Stimulated activated naive CD8-positive, alpha-beta T cell treated with anti-CD3 and anti-CD28 coated beads, Interleukin-15, amount 100 ng/mL, for 72 hours (primary cell): ENCODE measurements around the gene ACAA2.

Experiments
- ATAC-seq: fragments of 150-1000 bp; cut with Tn5 transposase; 2 replicates; pipeline ENCODE4 v1.10.0; 2021; ENCODE audit warnings: mild to moderate bottlenecking, moderate library complexity
- DNase-seq, 2 donors: peaks; one replicate each; pipeline ENCODE4 v3.0.0; 2021 to 2022
- H3K27ac Mint-ChIP-seq, 2 donors: one replicate each; pipeline ENCODE4 v1.8.0; 2022; ENCODE audit warnings: mild to moderate bottlenecking in 2 of 2, mixed read lengths in 2 of 2, moderate library complexity in 2 of 2
- H3K27me3 Mint-ChIP-seq: one replicate; pipeline ENCODE4 v1.8.0; 2022; ENCODE audit warnings: mixed read lengths
- H3K4me1 Mint-ChIP-seq: one replicate; pipeline ENCODE4 v1.8.0; 2022; ENCODE audit warnings: mild to moderate bottlenecking, mixed read lengths
- H3K4me3 Mint-ChIP-seq, 2 donors: one replicate each; pipeline ENCODE4 v1.8.0; 2022; ENCODE audit warnings: mild to moderate bottlenecking in 2 of 2, mixed read lengths in 2 of 2, moderate library complexity in 1 of 2
- H3K9me3 Mint-ChIP-seq, 2 donors: one replicate each; pipeline ENCODE4 v1.8.0; 2022; ENCODE audit warnings: mixed read lengths in 2 of 2

The ACAA2 gene

GRCh38 chr18:49752095-49752457, 61.3 kb downstream of the ACAA2 start:
- H3K4me1 Mint-ChIP-seq: peaks cover 11% of the 10 kb centered on the region

GRCh38 chr18:49751427-49752094, 61.8 kb downstream of the ACAA2 start:
- Mint-ChIP-seq H3K4me1 (peaks cover 11% of the 10 kb centered on the region), H3K27ac (peak overlapping the region in 1 of 2 donors; percentile 1), H3K9me3 (no peaks in the 10 kb centered on the region), H3K27me3 (no peaks in the 10 kb centered on the region), H3K4me3 (no peak overlapping the region)
- DNase-seq (no peak), ATAC-seq (peak; percentile 23)

More at GRCh38 chr18:49752095-49752457, 61.3 kb downstream of the ACAA2 start:
- H3K27ac Mint-ChIP-seq: no peak overlapping the region
- DNase-seq (no peak), ATAC-seq (no peak)
- H3K9me3 Mint-ChIP-seq: no peaks in the 10 kb centered on the region
- H3K4me3 Mint-ChIP-seq: no peak overlapping the region
- H3K27me3 Mint-ChIP-seq: no peaks in the 10 kb centered on the region

DNA sequence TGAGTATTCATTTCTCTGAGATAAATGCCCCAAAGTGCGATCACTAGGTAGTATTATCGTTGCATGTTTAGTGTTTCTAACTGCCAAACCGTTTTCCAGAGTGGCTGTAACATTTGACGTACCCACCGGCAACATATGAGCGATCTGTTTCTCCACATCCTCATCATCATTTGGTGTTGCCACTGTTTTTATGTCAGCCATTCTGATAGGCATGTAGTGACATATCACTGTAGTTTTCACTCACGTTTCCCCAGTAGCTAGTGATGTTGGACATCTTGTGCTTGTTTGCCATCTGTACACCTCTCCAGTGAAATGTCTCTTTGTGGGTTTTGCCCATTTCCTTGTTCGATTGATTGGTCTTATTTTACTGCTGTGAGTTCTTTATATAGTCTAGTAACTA, 63.8 kb downstream of the ACAA2 start:
- no peak overlapping the region for H3K27ac Mint-ChIP-seq

DNA sequence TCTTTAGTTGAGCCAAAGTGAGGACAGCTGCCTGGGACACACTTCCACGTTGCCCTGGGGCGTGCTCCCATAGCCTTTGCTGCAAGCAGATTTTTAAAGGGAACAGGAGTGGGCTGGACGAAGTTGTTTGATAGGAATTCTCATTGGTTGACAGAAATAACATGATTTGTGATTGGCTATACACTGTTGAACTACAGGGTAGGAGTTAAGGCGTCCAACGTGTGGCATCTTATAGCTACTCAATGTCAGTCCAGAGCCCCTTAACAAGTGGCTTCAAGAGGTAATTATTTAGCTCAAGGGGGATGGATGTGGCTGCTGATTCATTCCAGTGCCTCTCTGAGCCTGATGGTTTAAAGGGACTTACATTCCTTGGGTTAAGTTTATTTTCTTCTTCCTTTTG, 65.5 kb downstream of the ACAA2 start:
- Mint-ChIP-seq H3K4me1 (peaks cover 15% of the 10 kb centered on the region), H3K9me3 (no peaks in the 10 kb centered on the region), H3K4me3 (no peak overlapping the region), H3K27me3 (no peaks in the 10 kb centered on the region), H3K27ac (no peak overlapping the region)
- no peak for DNase-seq
- ATAC-seq: no peak

More for the DNA sequence above, 63.8 kb downstream of the ACAA2 start:
- Mint-ChIP-seq H3K4me3 (no peak overlapping the region), H3K4me1 (peaks cover 15% of the 10 kb centered on the region), H3K9me3 (no peaks in the 10 kb centered on the region), H3K27me3 (no peaks in the 10 kb centered on the region)
- DNase-seq (no peak), ATAC-seq (no peak)

GRCh38 chr18:49745045-49746014, 68.0 kb downstream of the ACAA2 start:
- H3K9me3 Mint-ChIP-seq: no peaks in the 10 kb centered on the region
- H3K4me3 Mint-ChIP-seq: no peak overlapping the region
- no peak for ATAC-seq
- DNase-seq: no peak
- H3K4me1 Mint-ChIP-seq: peaks cover 5% of the 10 kb centered on the region
- H3K27ac Mint-ChIP-seq: no peak overlapping the region
- H3K27me3 Mint-ChIP-seq: no peaks in the 10 kb centered on the region

- no peaks in the 10 kb centered on the region for H3K27me3 Mint-ChIP-seq
- H3K4me1 Mint-ChIP-seq: peaks cover 5% of the 10 kb centered on the region
- no peak for ATAC-seq
- peak overlapping the region in 1 of 2 donors; percentile 75 for H3K27ac Mint-ChIP-seq
- H3K9me3 Mint-ChIP-seq: no peaks in the 10 kb centered on the region
- no peak for DNase-seq
- H3K4me3 Mint-ChIP-seq: no peak overlapping the region
Observed at GRCh38 chr18:49744376-49745008, 68.8 kb downstream of the ACAA2 start.

- Mint-ChIP-seq H3K27ac (peak overlapping the region in 1 of 2 donors; percentile 7), H3K4me3 (no peak overlapping the region), H3K9me3 (no peaks in the 10 kb centered on the region), H3K27me3 (no peaks in the 10 kb centered on the region), H3K4me1 (peaks cover 5% of the 10 kb centered on the region)
- DNase-seq (no peak), ATAC-seq (no peak)
Observed at GRCh38 chr18:49743117-49743567, 70.2 kb downstream of the ACAA2 start.

- no peak overlapping the region for H3K27ac Mint-ChIP-seq
- DNase-seq (no peak), ATAC-seq (no peak)
- H3K9me3 Mint-ChIP-seq: no peaks in the 10 kb centered on the region
- no peak overlapping the region for H3K4me3 Mint-ChIP-seq
- peaks cover 2% of the 10 kb centered on the region for H3K27me3 Mint-ChIP-seq
- H3K4me1 Mint-ChIP-seq: peaks cover 5% of the 10 kb centered on the region
Observed at GRCh38 chr18:49742316-49743116, 70.8 kb downstream of the ACAA2 start.

DNA sequence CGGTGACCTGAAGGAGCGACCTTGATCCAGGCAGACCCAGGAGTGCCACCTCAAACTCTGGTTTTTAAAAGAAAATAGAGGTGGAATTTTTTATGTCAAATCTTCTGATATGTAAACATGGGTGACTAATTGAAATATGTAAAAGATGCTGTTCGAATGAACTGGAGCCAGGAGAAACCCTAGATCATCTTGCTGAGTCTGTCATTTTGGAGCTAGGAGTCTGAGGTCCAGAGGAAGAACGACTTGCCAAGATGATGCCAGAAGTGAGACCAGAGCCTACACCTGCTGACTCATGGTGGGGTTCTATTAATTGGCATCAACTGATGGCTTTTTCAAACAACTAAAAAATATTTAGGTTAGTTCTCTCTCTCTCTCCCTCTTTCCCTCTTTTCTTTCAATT, 74.1 kb downstream of the ACAA2 start:
- no peaks in the 10 kb centered on the region for H3K9me3 Mint-ChIP-seq
- DNase-seq (no peak), ATAC-seq (no peak)
- H3K4me1 Mint-ChIP-seq: no peaks in the 10 kb centered on the region
- no peak overlapping the region for H3K27ac Mint-ChIP-seq
- peaks cover 20% of the 10 kb centered on the region for H3K27me3 Mint-ChIP-seq
- no peak overlapping the region for H3K4me3 Mint-ChIP-seq

- ATAC-seq: no peak
- H3K27ac Mint-ChIP-seq: no peak overlapping the region
- H3K4me1 Mint-ChIP-seq: no peaks in the 10 kb centered on the region
- H3K27me3 Mint-ChIP-seq: peaks cover 20% of the 10 kb centered on the region
- DNase-seq: no peak
- no peaks in the 10 kb centered on the region for H3K9me3 Mint-ChIP-seq
- no peak overlapping the region for H3K4me3 Mint-ChIP-seq
Observed at GRCh38 chr18:49738721-49739120, 74.6 kb downstream of the ACAA2 start.

DNA sequence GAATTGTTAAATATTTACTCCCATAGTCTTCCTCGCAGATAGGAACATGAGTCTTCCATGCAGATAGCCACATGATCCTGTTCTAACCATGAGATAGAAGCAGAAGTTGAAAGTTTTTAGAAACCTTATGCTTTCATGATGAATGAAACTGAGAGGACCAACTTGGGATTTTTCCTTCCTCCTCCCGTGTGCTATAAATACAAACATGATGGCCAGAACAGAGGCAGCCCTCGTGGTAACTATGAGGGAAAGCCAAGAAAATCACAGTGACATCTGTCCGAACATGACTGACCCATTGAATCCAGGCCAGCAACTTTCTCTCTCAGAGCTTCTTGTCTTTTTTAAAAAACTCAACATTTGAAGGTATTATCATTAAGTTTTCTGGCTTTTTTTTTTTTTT, 78.5 kb downstream of the ACAA2 start:
- DNase-seq: no peak
- Mint-ChIP-seq H3K27me3 (peaks cover 20% of the 10 kb centered on the region), H3K4me1 (no peaks in the 10 kb centered on the region), H3K9me3 (no peaks in the 10 kb centered on the region), H3K4me3 (no peak overlapping the region), H3K27ac (no peak overlapping the region)
- ATAC-seq: no peak

DNA sequence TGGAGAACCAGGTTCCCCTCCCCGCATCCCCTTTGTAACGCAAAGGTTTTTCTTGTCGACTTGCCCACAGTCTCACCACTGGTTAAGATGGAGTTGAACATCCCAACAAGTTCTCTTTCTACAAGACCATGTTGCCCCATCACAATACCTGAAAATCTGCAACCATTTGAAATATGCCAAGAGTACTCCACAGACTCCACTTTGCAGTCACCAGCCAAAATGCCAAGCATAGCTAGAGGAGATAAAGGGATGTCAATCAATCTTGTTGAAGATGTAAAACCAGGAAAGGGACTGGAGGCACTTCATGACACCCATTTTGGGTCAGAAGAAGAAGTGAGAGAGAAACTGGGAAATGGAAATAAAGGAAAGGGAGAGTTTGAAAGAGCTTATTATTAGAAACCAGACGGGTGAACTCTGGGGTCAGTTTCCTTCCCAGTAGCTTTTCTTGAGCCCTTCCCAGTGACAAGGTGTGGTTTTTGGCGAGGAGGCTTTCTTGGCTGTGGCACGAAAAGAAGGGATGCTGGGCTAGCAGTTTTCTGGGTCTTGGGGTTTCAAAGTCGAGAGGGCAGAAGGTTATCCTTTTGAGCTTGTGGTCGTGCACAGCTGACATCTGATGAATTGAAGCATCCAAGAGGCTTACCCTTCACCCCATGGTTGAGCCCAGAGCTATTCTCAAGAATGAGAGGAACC, 79.3 kb downstream of the ACAA2 start:
- DNase-seq (no peak), ATAC-seq (no peak)
- no peaks in the 10 kb centered on the region for H3K4me1 Mint-ChIP-seq
- H3K9me3 Mint-ChIP-seq: no peaks in the 10 kb centered on the region
- H3K27me3 Mint-ChIP-seq: peaks cover 20% of the 10 kb centered on the region
- no peak overlapping the region for H3K4me3 Mint-ChIP-seq
- no peak overlapping the region for H3K27ac Mint-ChIP-seq

- DNase-seq (no peak), ATAC-seq (no peak)
- Mint-ChIP-seq H3K4me1 (no peaks in the 10 kb centered on the region), H3K27ac (no peak overlapping the region), H3K9me3 (no peaks in the 10 kb centered on the region), H3K27me3 (peaks cover 20% of the 10 kb centered on the region), H3K4me3 (no peak overlapping the region)
Observed at GRCh38 chr18:49733321-49733720, 80.0 kb downstream of the ACAA2 start.
